Stomach (tissue), 19 donors: ENCODE measurements around the gene PTPN14. TPM values are rescaled to one million over a fixed set of nuclear protein-coding genes. Genes with fewer than 3 reads are reported as not detected.
"Not testable (repeated sequence)": the region's sequence is repeated elsewhere in the genome, so short reads cannot be mapped to it uniquely, and the experiment has no call there.

Experiments used
- DNase-seq, 2 donors: peaks; one replicate each; pipeline versions ENCODE4 v3.0.0 to v3.0.0-alpha.2; 2013 to 2019
- H3K27ac ChIP-seq, 5 donors: fragments of 200-600 bp in 4 of 5; sonication (generic) in 4 of 5; one replicate each; pipeline ENCODE4 v1.5.1; 2013 to 2019; ENCODE audit warnings: mild to moderate bottlenecking in 1 of 5, moderate library complexity in 1 of 5
- H3K27me3 ChIP-seq, 3 donors: fragments of 200-600 bp; sonication (generic); one replicate each; pipeline ENCODE4 v1.5.1; 2017 to 2019; ENCODE audit warnings: mixed run types in 1 of 3
- H3K36me3 ChIP-seq, 4 donors: fragments of 200-600 bp; sonication (generic); 1 replicate in 3 of 4; 2 replicates in 1 of 4; pipeline ENCODE4 v1.5.1; 2016 to 2019
- H3K4me1 ChIP-seq, 4 donors: fragments of 200-600 bp; sonication (generic); one replicate each; pipeline ENCODE4 v1.5.1; 2016 to 2019
- H3K4me3 ChIP-seq, 4 donors: fragments of 200-600 bp; sonication (generic) in 3 of 4; one replicate each; pipeline ENCODE4 v1.5.1; 2016 to 2019; ENCODE audit warnings: mild to moderate bottlenecking in 1 of 4
- H3K9me3 ChIP-seq, 4 donors: fragments of 200-600 bp; sonication (generic); one replicate each; pipeline ENCODE4 v1.5.1; 2016 to 2019
- CTCF ChIP-seq, 7 experiments: fragments of 450-650 bp in 4 of 7; fragments of 200-600 bp in 3 of 7; sonication (generic) in 3 of 7; IDR thresholded peaks; one replicate each; pipeline ENCODE4 v1.5.1; 2016 to 2019; ENCODE audit warnings: antibody characterized with exemption in 7 of 7, control low read depth in 2 of 7, mild to moderate bottlenecking in 1 of 7
- EP300 ChIP-seq: sonication (generic); formaldehyde crosslinking; IDR thresholded peaks from one replicate; pipeline ENCODE4 v1.6.1; 2017; ENCODE audit warnings: antibody characterized with exemption
- POLR2A ChIP-seq, 4 donors: fragments of 450-650 bp; IDR thresholded peaks; one replicate each; pipeline ENCODE4 v1.6.1; 2016; ENCODE audit warnings: antibody characterized with exemption in 4 of 4, control low read depth in 2 of 4, mild to moderate bottlenecking in 1 of 4, moderate library complexity in 1 of 4
- POLR2AphosphoS5 ChIP-seq, 3 donors: sonication (generic); formaldehyde crosslinking; IDR thresholded peaks; one replicate each; pipeline ENCODE4 v1.6.1; 2016; ENCODE audit warnings: antibody characterized with exemption in 3 of 3
- WGBS, 5 donors: extraction: QIAGEN DNeasy Blood & Tissue Kit in 3 of 5; methylation state at CpG; one replicate each; pipeline versions ENCODE4 v1.1.5 to v1.1.7; 2013 to 2018; 5-methylcytosine and 5-hydroxymethylcytosine counted together
- intact Hi-C: fragments of 100-400 bp; cut with DNase I; formaldehyde crosslinking; loops from one replicate; pipeline ENCODE4 v1.15.1; 2023; ENCODE audit warnings: low total_unique reads
- long read RNA-seq, 10 donors: transcript quantifications; one replicate each; lab custom pipeline, GENCODE V29; 2026
- polyA plus RNA-seq, 3 donors: library from polyadenylated mRNA; stranded (reverse); fragments of 200-250 nt; gene quantifications; one replicate each; pipeline ENCODE4 v1.2.3, GENCODE V29; 2013
- total RNA-seq, 5 donors: library from RNA; depleted of rRNA; stranded (reverse); fragments of >200 nt; gene quantifications; one replicate each; pipeline versions ENCODE4 v1.1.0 to v1.2.3, GENCODE V29; 2014 to 2016
- donor health status: healthy with polysubstance abuse.
- donor health status: Bipolar disorder and iron deficiency.
- donor health status: healthy.

The PTPN14 gene
- total RNA-seq (10 to 100 TPM in 4 of 5 donors, 1 to 10 TPM in 1; 5.5 to 44.6 (median 19.0) TPM), polyA plus RNA-seq (1 to 10 TPM; 1.7 to 4.2 (median 2.6) TPM)
- long read RNA-seq, donor 1: 0 reads
- long read RNA-seq, donor 2: 0 reads
- long read RNA-seq, donor 3: 0 reads
- long read RNA-seq, donor 4: 0 reads
- long read RNA-seq, donor 5: 0 reads
- long read RNA-seq, donor 6: 0 reads
- long read RNA-seq, donor 7: 0 reads
- long read RNA-seq, donor 8: 0 reads
- long read RNA-seq, donor 9: 0 reads
- long read RNA-seq, donor 10: 0 reads

- peaks cover 0 to 25% (median 0%) of the 10 kb centered on the region in 3 donors for H3K27me3 ChIP-seq
- peak; percentile 90 to 97 for DNase-seq
- 1 to 6% (median 1%) methylated on average over 33 to 67 of the region's 67 CpGs for WGBS, 5 donors
- H3K9me3 ChIP-seq: no peaks in the 10 kb centered on the region
- peak in 1 of 4 donors; percentile 14 for TF ChIP-seq POLR2A (IDR thresholded peaks at IDR 0.05)
- no peak for TF ChIP-seq EP300
- peak in 2 of 3 donors; percentile 24 to 58 for TF ChIP-seq POLR2AphosphoS5 (IDR thresholded peaks at IDR 0.05)
- peak in 3 of 7 experiments; percentile 12 to 20 (median 20) for TF ChIP-seq CTCF (IDR thresholded peaks at IDR 0.05)
- H3K4me3 ChIP-seq: peak within 1 kb of the TSS; percentile 50 to 80 (median 74)
- H3K27ac ChIP-seq: peak within 1 kb of the TSS; percentile 94 to 99 (median 98)
- no peaks in the 10 kb centered on the region for H3K36me3 ChIP-seq
- H3K4me1 ChIP-seq: peaks cover 20 to 46% (median 43%) of the 10 kb centered on the region in 4 donors
- intact Hi-C loops: no loop called here
These were observed at the start of gene PTPN14 for GRCh38 chr1:214551436-214552173. Gene PTPN14, minus strand, starts transcription at chr1:214551602. Its CDS starts 86,799 bp downstream, at chr1:214464803.

- H3K9me3 ChIP-seq: no peaks in the 10 kb centered on the region
- H3K27ac ChIP-seq: no peak overlapping the region
- no peaks in the 10 kb centered on the region for H3K4me1 ChIP-seq
- H3K27me3 ChIP-seq: peaks cover 0 to 3% (median 0%) of the 10 kb centered on the region in 3 donors
- H3K4me3 ChIP-seq: no peak overlapping the region
- intact Hi-C loops: no loop called here
- no peak for TF ChIP-seq CTCF (IDR thresholded peaks at IDR 0.05)
- no peak for TF ChIP-seq POLR2AphosphoS5 (IDR thresholded peaks at IDR 0.05)
- no peak for TF ChIP-seq EP300
- no peaks in the 10 kb centered on the region for H3K36me3 ChIP-seq
- no peak for DNase-seq
These were observed 41.8 kb upstream of the PTPN14 start for GRCh38 chr1:214593158-214593557.

GRCh38 chr1:214591918-214592317, 40.5 kb upstream of the PTPN14 start:
- DNase-seq, H3K9me3 ChIP-seq, H3K27ac ChIP-seq, H3K4me3 ChIP-seq, H3K27me3 ChIP-seq, H3K36me3 ChIP-seq, H3K4me1 ChIP-seq, intact Hi-C loops: not testable (repeated sequence)
- 86 to 91% (median 88%) methylated on average over 8 of the region's 8 CpGs for WGBS, 5 donors

- WGBS, 5 donors: 69 to 92% (median 73%) methylated on average over 5 of the region's 5 CpGs
- intact Hi-C loops: no loop called here
- H3K27me3 ChIP-seq: peaks cover 0 to 3% (median 0%) of the 10 kb centered on the region in 3 donors
These were observed 39.3 kb upstream of the PTPN14 start for GRCh38 chr1:214590696-214591095.

More at GRCh38 chr1:214590696-214591095, 39.3 kb upstream of the PTPN14 start:
- no peak overlapping the region for H3K27ac ChIP-seq
- no peaks in the 10 kb centered on the region for H3K4me1 ChIP-seq
- peak in 1 of 7 experiments; percentile 17 for TF ChIP-seq CTCF (IDR thresholded peaks at IDR 0.05)
- no peak for TF ChIP-seq EP300
- H3K9me3 ChIP-seq: no peaks in the 10 kb centered on the region
- H3K4me3 ChIP-seq: no peak overlapping the region
- no peaks in the 10 kb centered on the region for H3K36me3 ChIP-seq
- DNase-seq: no peak
